ENCODE results near the gene SOST. TPM values are rescaled to one million over a fixed set of nuclear protein-coding genes. Genes with fewer than 3 reads are reported as not detected.

The SOST gene
- total and polyA plus RNA-seq, 2 donors (not counting 3 experiments of a cell fraction or from before 2014, with no cell fraction given) = not detected

GRCh38 chr17:43768382-43768781 is 9.8 kb upstream of the SOST start:
- no peak overlapping the region for H3K4me3 ChIP-seq (replicated peaks in 1 of 3; ENCODE audit: insufficient read depth in 1 of 3, low read depth in 1 of 3, low read length in 3 of 3)
- intact Hi-C loops (cut with micrococcal nuclease) = no loop called here
- POLR2A ChIA-PET = no interaction called here
- no peak overlapping the region for H2AFZ ChIP-seq (ENCODE audit: low read depth, low read length)
- no peak for TF ChIP-seq FOS (IDR thresholded peaks at IDR 0.05; ENCODE audit: borderline replicate concordance, insufficient read depth, low read length)
- no peak for TF ChIP-seq POLR2A (IDR thresholded peaks at IDR 0.05; ENCODE audit: low read depth, low read length)
- TF ChIP-seq, protein P1, sequence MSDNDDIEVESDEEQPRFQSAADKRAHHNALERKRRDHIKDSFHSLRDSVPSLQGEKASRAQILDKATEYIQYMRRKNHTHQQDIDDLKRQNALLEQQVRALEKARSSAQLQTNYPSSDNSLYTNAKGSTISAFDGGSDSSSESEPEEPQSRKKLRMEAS (IDR thresholded peaks at IDR 0.05; ENCODE audit: insufficient read depth, insufficient read length) = no peak
- no peaks in the 10 kb centered on the region for H3K27me3 ChIP-seq (ENCODE audit: control insufficient read depth in 2 of 2, insufficient read depth in 2 of 2, low read length in 2 of 2)
- H3K4me2 ChIP-seq (ENCODE audit: insufficient read depth, low read length) = no peak overlapping the region
- DNase-seq (ENCODE audit: low read depth, low spot score) (no peak), FAIRE-seq (no peak)
- H3K4me1 ChIP-seq (ENCODE audit: control insufficient read depth, extremely low read depth, insufficient read depth, low read length) = peaks cover 2% of the 10 kb centered on the region
- no peak overlapping the region for H3K9ac ChIP-seq (replicated peaks; ENCODE audit: extremely low read depth, insufficient read depth, low read length)
- no peaks in the 10 kb centered on the region for H3K9me3 ChIP-seq (replicated peaks; ENCODE audit: control insufficient read depth, insufficient read depth, low read length)
- H4K20me1 ChIP-seq (replicated peaks; ENCODE audit: control insufficient read depth, extremely low read depth, insufficient read depth, low read length) = no peaks in the 10 kb centered on the region
- no TSS peak for BruUV-seq (replicated peaks)
- CTCF ChIA-PET = interaction anchor here (1.5 to 3.2 kb wide), 6 partner anchors 29 to 193 kb away, joined by 3 to 55 read pairs (median 6); partner anchors contain the start of gene CD300LG
- no peaks in the 10 kb centered on the region for H3K9me1 ChIP-seq (replicated peaks; ENCODE audit: control insufficient read depth, extremely low read depth, insufficient read depth, low read length)
- H3K36me3 ChIP-seq (ENCODE audit: control insufficient read depth in 2 of 2, extremely low read depth in 1 of 2, insufficient read depth in 2 of 2, low read length in 2 of 2) = peaks cover 8 to 27% of the 10 kb centered on the region in 2 experiments
- H3K79me2 ChIP-seq (ENCODE audit: control insufficient read depth, insufficient read depth, low read length) = no peaks in the 10 kb centered on the region
- no peak overlapping the region for H3K27ac ChIP-seq (ENCODE audit: insufficient read depth, low read depth, low read length)
- dilution Hi-C loops (cut with MboI; ENCODE audit: extremely low pct_ligation_motif_present, low sequenced_read_pairs) = loop anchor here (5.0 kb wide), 1 partner anchor 66 kb away; no protein-coding TSS in a partner anchor

- Histone ChIP-seq H3K36me3 (ENCODE audit: control insufficient read depth in 2 of 2, extremely low read depth in 1 of 2, insufficient read depth in 2 of 2, low read length in 2 of 2) (peaks cover 7 to 21% of the 10 kb centered on the region in 2 experiments), H3K4me1 (ENCODE audit: control insufficient read depth, extremely low read depth, insufficient read depth, low read length) (peaks cover 2% of the 10 kb centered on the region), H3K4me2 (ENCODE audit: insufficient read depth, low read length) (no peak overlapping the region), H4K20me1 (replicated peaks; ENCODE audit: control insufficient read depth, extremely low read depth, insufficient read depth, low read length) (no peaks in the 10 kb centered on the region), H3K27me3 (ENCODE audit: control insufficient read depth in 2 of 2, insufficient read depth in 2 of 2, low read length in 2 of 2) (no peaks in the 10 kb centered on the region), H3K9me3 (replicated peaks; ENCODE audit: control insufficient read depth, insufficient read depth, low read length) (no peaks in the 10 kb centered on the region), H3K27ac (ENCODE audit: insufficient read depth, low read depth, low read length) (no peak overlapping the region), H2AFZ (ENCODE audit: low read depth, low read length) (no peak overlapping the region), H3K9me1 (replicated peaks; ENCODE audit: control insufficient read depth, extremely low read depth, insufficient read depth, low read length) (no peaks in the 10 kb centered on the region), H3K4me3 (replicated peaks in 1 of 3; ENCODE audit: insufficient read depth in 1 of 3, low read depth in 1 of 3, low read length in 3 of 3) (no peak overlapping the region), H3K79me2 (ENCODE audit: control insufficient read depth, insufficient read depth, low read length) (no peaks in the 10 kb centered on the region), H3K9ac (replicated peaks; ENCODE audit: extremely low read depth, insufficient read depth, low read length) (no peak overlapping the region)
- DNase-seq (ENCODE audit: low read depth, low spot score) = no peak
- intact Hi-C loops (cut with micrococcal nuclease) = no loop called here
- ChIA-PET CTCF (interaction anchor here (0.8 to 3.2 kb wide), 26 partner anchors 10 to 254 kb away, joined by 3 to 55 read pairs (median 4); partner anchors contain the start of genes CD300LG and DUSP3), POLR2A (no interaction called here)
- no peak for FAIRE-seq
- TF ChIP-seq POLR2AphosphoS5 (IDR thresholded peaks at IDR 0.05; ENCODE audit: insufficient read depth, low read depth, low read length) = no peak
- no peak for TF ChIP-seq CTCF (IDR thresholded peaks at IDR 0.05; ENCODE audit: extremely low read depth in 1 of 2, insufficient read depth in 1 of 2, low read depth in 1 of 2, low read length in 2 of 2)
- TF ChIP-seq, protein P1 (IDR thresholded peaks at IDR 0.05; ENCODE audit: insufficient read depth, insufficient read length) = no peak
- no peak for TF ChIP-seq POLR2A (IDR thresholded peaks at IDR 0.05; ENCODE audit: low read depth, low read length)
- no peak for TF ChIP-seq GATA2 (IDR thresholded peaks at IDR 0.05; ENCODE audit: insufficient read depth, insufficient read length, low read depth, low read length)
- no peak for TF ChIP-seq MYC (IDR thresholded peaks at IDR 0.05; ENCODE audit: low read depth, low read length)
- no peak for TF ChIP-seq FOS (IDR thresholded peaks at IDR 0.05; ENCODE audit: borderline replicate concordance, insufficient read depth, low read length)
- TF ChIP-seq EZH2 (IDR thresholded peaks at IDR 0.05; ENCODE audit: borderline replicate concordance, low read depth, low read length, severe bottlenecking) = no peak
- no peak for TF ChIP-seq JUN (IDR thresholded peaks at IDR 0.05; ENCODE audit: borderline replicate concordance, insufficient read depth, insufficient read length, low read depth)
- dilution Hi-C loops (cut with MboI; ENCODE audit: extremely low pct_ligation_motif_present, low sequenced_read_pairs) = loop anchor here (5.0 kb wide), 1 partner anchor 65 kb away; no protein-coding TSS in a partner anchor
- no TSS peak for BruUV-seq (replicated peaks)
These were observed 9.1 kb upstream of the SOST start for GRCh38 chr17:43767713-43768059.
